HUES6 (cell line): ENCODE measurements around the gene SNRPF.

Experiments used
- H3K27ac ChIP-seq: 2 replicates; pipeline ENCODE4 v1.7.0; 2013; ENCODE audit warnings: low read depth, mild to moderate bottlenecking, low read length, inconsistent platforms
- H3K27me3 ChIP-seq: 2 replicates; pipeline ENCODE4 v1.6.1; 2013; ENCODE audit warnings: low read length; ENCODE audit not compliant: control insufficient read depth, insufficient read depth
- H3K36me3 ChIP-seq: 2 replicates; pipeline ENCODE4 v1.6.1; 2013; ENCODE audit warnings: low read length; ENCODE audit not compliant: control insufficient read depth, insufficient read depth
- H3K4me1 ChIP-seq: 2 replicates; pipeline ENCODE4 v1.6.1; 2013; ENCODE audit warnings: low read length; ENCODE audit not compliant: control insufficient read depth, insufficient read depth
- H3K4me3 ChIP-seq: 2 replicates; pipeline ENCODE4 v1.5.1; 2013; ENCODE audit warnings: low read depth, low read length
- H3K9ac ChIP-seq: one replicate; pipeline ENCODE4 v1.6.1; 2013; ENCODE audit warnings: mild to moderate bottlenecking, low read length
- H3K9me3 ChIP-seq: 2 replicates; pipeline ENCODE4 v1.6.1; 2013; ENCODE audit warnings: low read depth, low read length; ENCODE audit not compliant: control insufficient read depth, insufficient read depth

The SNRPF gene

DNA sequence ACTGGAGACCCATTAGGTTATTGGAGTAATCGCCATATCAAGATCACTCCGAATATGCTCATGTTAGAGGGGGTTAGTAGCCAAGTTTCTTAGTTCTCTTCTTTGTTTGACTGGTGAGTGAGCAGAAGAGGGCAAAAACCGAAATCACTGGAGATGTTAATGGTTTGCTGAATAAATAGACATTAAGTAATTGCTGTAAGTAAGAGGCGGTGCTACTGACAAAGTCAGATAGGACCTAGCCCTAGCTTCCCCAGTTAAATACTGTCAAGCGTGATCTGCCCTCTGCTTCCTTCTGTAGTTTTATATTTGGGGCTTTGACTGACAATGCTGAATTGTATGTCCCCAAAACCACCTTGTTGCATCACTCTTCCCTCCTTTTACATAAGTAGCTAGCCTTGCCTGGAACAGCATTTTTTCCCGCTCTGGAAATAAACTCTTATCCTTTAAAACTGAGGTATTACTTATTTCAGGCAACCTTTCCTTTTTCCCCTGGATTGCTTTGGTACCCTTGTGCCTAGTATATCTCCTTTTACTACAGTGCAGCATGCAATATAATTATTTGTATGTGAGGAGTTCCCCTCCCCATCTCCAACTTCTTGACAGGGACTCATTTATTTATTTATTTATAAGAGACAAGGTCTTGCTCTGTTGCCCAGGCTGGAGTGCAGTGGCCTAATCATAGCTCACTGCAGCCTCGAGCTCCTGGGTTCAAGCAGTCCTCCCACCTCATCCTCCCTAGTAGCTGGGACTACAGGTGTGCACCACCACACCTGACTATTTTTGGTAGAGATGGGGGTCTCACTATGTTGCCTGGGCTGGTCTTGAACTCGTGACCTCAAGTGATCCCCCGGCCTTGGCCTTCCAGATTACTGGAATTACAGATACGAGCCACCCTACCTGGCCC lies 1.4 kb downstream of the SNRPF start:
- Histone ChIP-seq H3K4me1 (peaks cover 9% of the 10 kb centered on the region), H3K36me3 (peaks cover 48% of the 10 kb centered on the region), H3K27ac (no peak overlapping the region), H3K4me3 (peak overlapping the region; percentile 92), H3K27me3 (no peaks in the 10 kb centered on the region), H3K9me3 (peaks cover 5% of the 10 kb centered on the region; the same call in 1 of the 2 replicates), H3K9ac (peak overlapping the region; percentile 97)

DNA sequence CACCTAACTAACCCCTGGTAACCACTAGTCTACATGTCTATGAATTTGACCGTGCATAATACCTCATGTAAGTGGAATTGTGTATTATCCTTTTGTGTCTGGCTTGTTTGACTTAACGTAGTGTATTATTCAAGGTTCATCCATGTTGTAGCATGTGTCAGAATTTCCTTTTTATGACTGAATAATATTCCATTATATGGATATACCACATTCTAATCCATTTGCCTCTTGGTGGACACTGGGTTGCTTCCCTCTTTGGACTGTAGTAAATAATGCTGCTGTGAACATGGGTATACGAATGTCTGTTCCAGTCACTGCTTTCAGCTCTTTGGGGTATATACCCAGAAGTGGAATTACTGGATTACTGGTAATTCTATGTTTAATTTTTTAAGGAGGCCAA lies 3.3 kb downstream of the SNRPF start:
- Histone ChIP-seq H3K36me3 (peaks cover 64% of the 10 kb centered on the region), H3K4me1 (peaks cover 9% of the 10 kb centered on the region), H3K27me3 (no peaks in the 10 kb centered on the region), H3K9ac (no peak overlapping the region), H3K4me3 (no peak overlapping the region), H3K27ac (no peak overlapping the region), H3K9me3 (peaks cover 5% of the 10 kb centered on the region; the same call in 1 of the 2 replicates)

DNA sequence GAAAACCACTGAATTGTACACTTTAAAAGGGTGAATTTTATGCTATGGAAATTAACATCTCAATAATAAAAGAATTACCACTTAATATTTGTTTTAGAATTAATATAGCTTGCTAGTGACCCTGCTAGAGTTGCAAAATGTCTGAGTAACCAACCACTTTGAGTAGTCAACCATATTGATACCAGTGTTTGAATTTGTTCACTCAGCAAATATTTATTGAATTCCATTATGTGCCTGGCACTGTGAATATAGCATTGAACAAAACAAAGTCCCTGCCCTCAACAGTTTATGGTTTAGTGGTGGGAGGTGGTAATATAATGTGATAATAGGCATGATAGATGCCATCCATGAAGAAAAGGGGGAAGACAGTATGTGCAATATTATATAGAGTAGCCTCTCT lies 4.6 kb downstream of the SNRPF start:
- Histone ChIP-seq H3K9me3 (peaks cover 5% of the 10 kb centered on the region; the same call in 1 of the 2 replicates), H3K27ac (no peak overlapping the region), H3K27me3 (no peaks in the 10 kb centered on the region), H3K4me3 (no peak overlapping the region), H3K4me1 (peaks cover 5% of the 10 kb centered on the region), H3K9ac (no peak overlapping the region), H3K36me3 (peaks cover 73% of the 10 kb centered on the region)

DNA sequence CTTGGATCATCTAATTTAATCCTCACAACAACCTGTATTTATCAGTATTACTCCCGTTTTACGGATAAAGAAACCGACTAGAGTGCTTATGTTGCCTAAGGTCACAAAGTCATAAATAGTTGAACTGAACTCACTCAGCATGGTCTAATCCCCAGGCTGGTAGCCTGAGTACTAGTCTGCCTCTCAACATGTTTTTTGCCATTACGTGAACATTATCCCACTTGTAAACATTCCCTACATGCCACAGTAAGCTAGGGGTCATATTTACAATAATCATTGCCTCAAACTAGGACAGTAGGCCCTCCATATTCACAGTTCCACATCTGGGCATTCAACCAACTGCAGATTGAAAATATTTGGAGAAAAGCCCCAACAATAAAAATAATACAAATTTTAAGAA lies 12.1 kb downstream of the SNRPF start:
- Histone ChIP-seq H3K4me3 (no peak overlapping the region), H3K36me3 (peaks cover 33% of the 10 kb centered on the region), H3K27me3 (no peaks in the 10 kb centered on the region), H3K4me1 (peaks cover 8% of the 10 kb centered on the region), H3K27ac (no peak overlapping the region), H3K9me3 (no peaks in the 10 kb centered on the region), H3K9ac (no peak overlapping the region)

DNA sequence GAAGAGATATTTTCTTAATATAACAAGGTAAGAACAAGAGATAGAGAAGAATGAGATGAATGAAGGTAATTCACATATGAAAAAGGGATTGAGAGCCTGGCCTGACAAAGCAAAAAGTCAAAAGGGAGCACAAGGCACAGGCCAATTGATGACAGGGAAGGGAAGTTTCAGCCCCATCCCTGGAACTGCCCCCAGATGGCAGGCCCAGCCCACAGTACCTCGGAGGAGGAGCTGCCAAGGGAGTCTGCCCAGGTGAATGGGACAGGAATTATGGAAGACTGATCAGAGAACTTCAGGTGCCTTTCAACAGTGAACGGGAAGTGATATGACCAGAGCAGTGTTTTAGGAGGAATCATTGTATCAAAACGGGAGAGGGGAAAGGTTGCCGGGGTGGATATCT lies 15.7 kb downstream of the SNRPF start:
- peaks cover 8% of the 10 kb centered on the region for H3K4me1 ChIP-seq
- no peak overlapping the region for H3K27ac ChIP-seq
- no peaks in the 10 kb centered on the region for H3K27me3 ChIP-seq
- no peak overlapping the region for H3K4me3 ChIP-seq
- 0 out of 2 replicates have a peak, but pooled peaks cover 5% of the 10 kb centered on the region for H3K36me3 ChIP-seq
- H3K9me3 ChIP-seq, result peaks cover 15% of the 10 kb centered on the region
- H3K9ac ChIP-seq, result no peak overlapping the region

DNA sequence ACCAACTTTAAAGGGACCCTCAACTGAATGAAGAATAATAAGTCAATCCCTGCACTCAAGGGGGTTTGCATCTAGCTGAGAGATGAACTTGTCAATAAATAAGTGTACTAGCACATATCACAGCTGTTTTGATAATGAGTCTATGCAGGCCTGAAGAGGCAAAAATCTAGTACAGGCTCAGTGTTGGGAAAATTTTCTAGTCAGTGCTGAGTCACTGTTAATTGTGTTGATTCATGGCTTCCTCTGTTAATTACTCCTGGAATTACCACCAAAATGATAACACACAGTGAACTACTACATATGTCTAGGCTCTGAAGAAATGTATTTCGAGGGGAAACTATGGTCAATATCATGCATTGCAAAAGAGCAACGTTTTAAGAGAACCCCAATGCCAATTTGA lies 18.9 kb downstream of the SNRPF start:
- no peak overlapping the region for H3K27ac ChIP-seq
- H3K9me3 ChIP-seq, result peaks cover 15% of the 10 kb centered on the region
- H3K4me1 ChIP-seq, result peaks cover 8% of the 10 kb centered on the region
- no peak overlapping the region for H3K9ac ChIP-seq
- no peaks in the 10 kb centered on the region for H3K36me3 ChIP-seq
- H3K4me3 ChIP-seq, result no peak overlapping the region
- H3K27me3 ChIP-seq, result no peaks in the 10 kb centered on the region

DNA sequence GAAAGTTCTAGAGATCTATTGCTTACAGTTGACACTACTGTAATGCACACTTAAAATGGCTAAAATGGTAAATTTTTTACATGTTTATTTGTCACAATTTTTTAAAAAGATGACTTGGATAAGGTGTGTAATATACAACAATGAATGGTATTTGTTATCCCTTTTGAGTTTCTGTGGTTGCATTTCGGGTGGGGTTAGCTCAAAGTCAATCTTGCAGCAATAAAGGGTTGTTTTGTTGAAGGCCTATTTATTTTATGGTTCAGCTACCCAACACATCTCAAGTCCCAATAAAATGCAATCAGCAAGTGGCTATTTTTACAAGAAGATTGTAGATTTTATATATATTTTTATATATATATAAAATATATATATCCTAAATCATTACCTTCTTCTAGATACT lies 22.1 kb downstream of the SNRPF start:
- Histone ChIP-seq H3K4me1 (no peaks in the 10 kb centered on the region), H3K9ac (no peak overlapping the region), H3K4me3 (no peak overlapping the region), H3K36me3 (no peaks in the 10 kb centered on the region), H3K9me3 (peaks cover 25% of the 10 kb centered on the region), H3K27ac (no peak overlapping the region), H3K27me3 (no peaks in the 10 kb centered on the region)

DNA sequence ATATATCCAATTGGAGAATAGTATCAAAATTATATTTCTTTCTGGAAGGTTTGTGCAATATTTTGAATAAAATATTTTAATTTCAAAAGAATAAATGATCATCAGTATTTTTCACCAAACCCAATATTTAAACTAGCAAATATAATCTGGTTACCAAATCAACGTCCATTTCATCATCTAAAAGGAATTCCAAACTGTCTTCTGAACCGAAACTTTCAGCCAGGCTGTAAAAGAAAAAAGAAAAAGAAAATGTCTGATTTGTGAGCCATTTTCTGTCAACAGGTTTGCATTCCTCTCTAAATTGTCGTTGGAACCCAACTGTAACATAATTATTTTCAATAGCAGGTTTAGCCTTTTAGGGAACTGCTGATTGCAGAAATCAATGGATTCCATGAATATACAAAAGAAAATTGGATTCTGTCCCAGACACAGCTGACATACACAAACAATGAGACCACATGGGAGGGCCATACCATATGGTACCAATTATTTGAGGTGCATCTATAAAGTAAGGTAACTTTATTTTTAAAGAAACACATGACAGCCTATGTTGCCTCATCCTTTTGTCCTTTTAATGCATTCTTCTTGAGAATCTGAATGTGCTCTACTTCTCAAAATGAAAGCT lies 22.7 kb downstream of the SNRPF start:
- no peak overlapping the region for H3K9ac ChIP-seq
- no peaks in the 10 kb centered on the region for H3K4me1 ChIP-seq
- no peak overlapping the region for H3K4me3 ChIP-seq
- no peak overlapping the region for H3K27ac ChIP-seq
- no peaks in the 10 kb centered on the region for H3K27me3 ChIP-seq
- H3K9me3 ChIP-seq, result peaks cover 21% of the 10 kb centered on the region
- H3K36me3 ChIP-seq, result no peaks in the 10 kb centered on the region

DNA sequence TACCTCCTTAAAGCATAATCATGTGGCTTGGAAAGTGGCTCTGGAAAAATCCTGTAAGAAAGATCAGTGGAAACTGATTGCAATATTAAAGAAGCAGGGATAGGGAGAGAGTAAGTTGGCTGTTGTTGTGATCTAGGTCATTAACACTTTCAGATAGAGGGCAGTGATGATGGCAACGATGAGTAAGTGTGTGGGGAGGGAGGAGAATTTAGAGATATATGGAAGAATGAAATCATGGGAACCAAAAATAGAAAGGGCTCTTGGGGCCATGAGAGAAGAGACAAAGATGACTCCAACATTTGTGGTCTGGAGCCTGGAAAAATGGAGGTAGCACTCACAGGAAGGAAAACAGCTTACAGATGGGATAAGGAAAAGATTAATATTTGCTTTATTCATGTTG lies 23.3 kb downstream of the SNRPF start:
- H3K27ac ChIP-seq, result no peak overlapping the region
- H3K9ac ChIP-seq, result no peak overlapping the region
- peaks cover 17% of the 10 kb centered on the region for H3K9me3 ChIP-seq
- H3K4me3 ChIP-seq, result no peak overlapping the region
- no peaks in the 10 kb centered on the region for H3K4me1 ChIP-seq
- H3K27me3 ChIP-seq, result no peaks in the 10 kb centered on the region
- H3K36me3 ChIP-seq, result no peaks in the 10 kb centered on the region

DNA sequence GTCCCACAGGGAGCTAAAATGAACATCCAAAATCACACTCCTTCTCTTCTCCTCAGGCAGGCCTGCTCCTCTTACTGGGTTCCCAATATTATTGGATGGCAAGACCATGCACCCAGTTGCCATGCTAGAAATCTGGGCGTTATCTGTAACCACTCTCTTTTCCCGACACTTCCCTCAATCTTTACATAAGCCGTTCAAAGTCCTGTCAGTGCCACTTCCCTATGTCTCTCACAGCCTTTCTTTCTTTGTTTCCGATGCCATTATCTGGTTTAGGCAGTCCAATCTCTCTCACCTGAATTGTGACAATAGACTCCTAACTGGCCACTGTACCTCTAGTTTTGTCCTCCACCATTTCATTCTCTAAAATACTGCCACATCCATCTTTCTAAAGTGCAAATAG lies 24.1 kb downstream of the SNRPF start:
- H3K9ac ChIP-seq, result no peak overlapping the region
- H3K27ac ChIP-seq, result no peak overlapping the region
- H3K4me3 ChIP-seq, result no peak overlapping the region
- peaks cover 10% of the 10 kb centered on the region for H3K9me3 ChIP-seq
- no peaks in the 10 kb centered on the region for H3K4me1 ChIP-seq
- H3K27me3 ChIP-seq, result no peaks in the 10 kb centered on the region
- no peaks in the 10 kb centered on the region for H3K36me3 ChIP-seq

DNA sequence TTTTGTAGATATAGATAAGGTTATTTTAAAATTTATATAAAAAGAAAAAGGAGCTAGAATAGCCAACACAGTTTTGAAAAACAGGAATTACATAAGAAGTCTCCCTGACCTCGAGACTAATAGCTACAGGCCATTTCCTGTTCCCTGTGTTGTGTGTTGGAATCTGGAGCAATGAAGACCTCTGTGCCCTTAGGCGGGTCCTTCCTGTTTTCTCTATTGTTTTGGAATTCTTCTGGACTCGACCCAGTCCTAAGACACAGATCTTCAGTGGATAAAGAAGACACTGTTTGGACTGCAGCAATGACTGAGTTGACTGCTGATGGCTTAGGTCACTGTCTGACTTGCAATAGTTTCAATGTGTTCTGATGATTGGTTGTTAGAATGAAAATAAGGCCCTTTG lies 26.2 kb downstream of the SNRPF start:
- Histone ChIP-seq H3K9me3 (peaks cover 10% of the 10 kb centered on the region), H3K4me3 (no peak overlapping the region), H3K4me1 (no peaks in the 10 kb centered on the region), H3K27me3 (no peaks in the 10 kb centered on the region), H3K9ac (no peak overlapping the region), H3K27ac (no peak overlapping the region), H3K36me3 (no peaks in the 10 kb centered on the region)
